Large intestine (tissue), 3 donors: ENCODE data around the gene OR5AR1. TPM values are rescaled to one million over a fixed set of nuclear protein-coding genes. Genes with fewer than 3 reads are reported as not detected.

ENCODE experiments used
- DNase-seq, 2 donors: peaks; one replicate each; pipeline versions ENCODE4 v3.0.0 to v3.0.0-alpha.2; 2013
- H3K27ac ChIP-seq: one replicate; pipeline ENCODE4 v1.5.1; 2013; ENCODE audit warnings: low read length
- H3K27me3 ChIP-seq: 2 replicates; pipeline ENCODE4 v1.6.1; 2013; ENCODE audit warnings: low read length; ENCODE audit not compliant: control insufficient read depth, insufficient read depth
- H3K36me3 ChIP-seq: 2 replicates; pipeline ENCODE4 v1.6.1; 2013; ENCODE audit warnings: low read length; ENCODE audit not compliant: control insufficient read depth, insufficient read depth
- H3K4me1 ChIP-seq: one replicate; pipeline ENCODE4 v1.6.1; 2013; ENCODE audit warnings: low read length; ENCODE audit not compliant: control insufficient read depth, insufficient read depth
- H3K4me3 ChIP-seq: one replicate; pipeline ENCODE4 v1.5.1; 2013; ENCODE audit warnings: low read length
- H3K9me3 ChIP-seq: one replicate; pipeline ENCODE4 v1.6.1; 2013; ENCODE audit warnings: mild to moderate bottlenecking, low read depth, low read length, moderate library complexity; ENCODE audit not compliant: control insufficient read depth
- WGBS: methylation state at CpG from one replicate; pipeline ENCODE4 v1.1.5; 2013; ENCODE audit warnings: low lambda C conversion rate; ENCODE audit not compliant: insufficient coverage; 5-methylcytosine and 5-hydroxymethylcytosine counted together
- polyA plus RNA-seq: library from polyadenylated mRNA; unstranded; fragments of 120-200 nt; gene quantifications from one replicate; pipeline ENCODE4 v1.2.1, GENCODE V29; 2013

OR5AR1 gene
- polyA plus RNA-seq, 1 donor, result not detected

DNA sequence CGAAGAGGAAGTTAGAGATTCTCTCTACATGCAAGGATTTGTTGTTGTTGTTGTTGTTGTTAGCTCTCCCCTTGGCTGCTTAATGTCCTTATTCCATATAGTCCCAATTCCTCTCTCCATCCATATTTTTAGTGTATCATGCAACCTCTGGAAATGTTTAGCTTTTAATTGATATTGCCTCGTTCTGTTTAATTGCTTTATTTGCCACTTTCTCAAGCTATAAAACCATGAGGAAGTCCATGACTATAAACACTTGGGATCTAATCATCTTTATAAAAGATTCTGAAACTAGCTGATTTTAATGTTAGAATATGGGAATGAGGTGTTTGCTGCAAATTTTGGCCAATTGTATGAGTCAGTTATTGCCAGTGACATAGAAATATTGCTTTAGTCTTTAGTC is 29.9 kb downstream of the OR5AR1 start:
- no peak overlapping the region for H3K27ac ChIP-seq
- no peak overlapping the region for H3K4me3 ChIP-seq
- H3K27me3 ChIP-seq, result no peaks in the 10 kb centered on the region
- H3K36me3 ChIP-seq, result no peaks in the 10 kb centered on the region
- WGBS, result no CpG with 5 or more reads among the region's 2 CpGs
- DNase-seq, result no peak
- peaks cover 3% of the 10 kb centered on the region for H3K9me3 ChIP-seq
- H3K4me1 ChIP-seq, result peaks cover 2% of the 10 kb centered on the region

DNA sequence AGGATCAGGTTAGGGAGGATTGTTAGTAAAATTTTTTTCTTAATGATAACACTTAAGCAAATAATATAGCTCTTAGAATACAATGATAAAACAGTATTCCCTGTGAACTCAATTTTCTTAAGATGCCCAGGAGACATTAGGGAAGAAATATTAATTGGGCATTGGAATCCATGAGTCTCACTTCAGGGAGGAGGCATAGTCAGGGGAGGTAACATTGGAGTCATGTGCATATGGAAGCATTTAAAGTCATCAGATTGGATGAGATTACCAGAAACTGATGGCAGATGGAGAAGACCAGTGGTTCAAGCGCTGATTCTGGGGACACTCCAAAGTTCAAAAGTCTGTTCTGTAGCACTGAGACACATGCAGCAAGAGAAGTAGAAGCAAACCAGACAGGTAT is 35.3 kb downstream of the OR5AR1 start, which contains the start of gene OR9G1:
OR9G1 (plus strand) TSS at position 301 of the 400 bp plus-strand sequence. CDS start 1,293 bp downstream, outside the sequence.
- no peak within 1 kb of the TSS for H3K4me3 ChIP-seq
- no peaks in the 10 kb centered on the region for H3K36me3 ChIP-seq
- no CpG with 5 or more reads among the region's 1 CpG for WGBS
- peak within 1 kb of the TSS; percentile 4 for H3K27ac ChIP-seq
- no peaks in the 10 kb centered on the region for H3K9me3 ChIP-seq
- peak; percentile 21 to 51 for DNase-seq
- H3K27me3 ChIP-seq, result no peaks in the 10 kb centered on the region
- H3K4me1 ChIP-seq, result peaks cover 2% of the 10 kb centered on the region

DNA sequence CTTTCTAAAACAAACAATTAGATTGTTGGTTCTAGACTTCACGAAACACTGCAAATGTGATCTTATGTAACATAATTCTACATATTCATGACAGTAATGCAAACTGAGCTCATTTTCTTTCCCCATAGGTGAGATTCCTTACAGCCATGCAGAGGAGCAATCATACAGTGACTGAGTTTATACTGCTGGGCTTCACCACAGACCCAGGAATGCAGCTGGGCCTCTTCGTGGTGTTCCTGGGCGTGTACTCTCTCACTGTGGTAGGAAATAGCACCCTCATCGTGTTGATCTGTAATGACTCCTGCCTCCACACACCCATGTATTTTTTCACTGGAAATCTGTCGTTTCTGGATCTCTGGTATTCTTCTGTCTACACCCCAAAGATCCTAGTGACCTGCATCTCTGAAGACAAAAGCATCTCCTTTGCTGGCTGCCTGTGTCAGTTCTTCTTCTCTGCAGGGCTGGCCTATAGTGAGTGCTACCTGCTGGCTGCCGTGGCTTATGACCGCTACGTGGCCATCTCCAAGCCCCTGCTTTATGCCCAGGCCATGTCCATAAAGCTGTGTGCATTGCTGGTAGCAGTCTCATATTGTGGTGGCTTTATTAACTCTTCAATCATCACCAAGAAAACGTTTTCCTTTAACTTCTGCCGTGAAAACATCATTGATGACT is 36.9 kb downstream of the OR5AR1 start:
- Histone ChIP-seq H3K4me3 (no peak overlapping the region), H3K27ac (no peak overlapping the region), H3K27me3 (no peaks in the 10 kb centered on the region), H3K36me3 (no peaks in the 10 kb centered on the region), H3K9me3 (no peaks in the 10 kb centered on the region), H3K4me1 (peaks cover 2% of the 10 kb centered on the region)
- DNase-seq, result peak in 1 of 2 donors; percentile 36
- WGBS, result 34% methylated on average over 2 of the region's 10 CpGs

DNA sequence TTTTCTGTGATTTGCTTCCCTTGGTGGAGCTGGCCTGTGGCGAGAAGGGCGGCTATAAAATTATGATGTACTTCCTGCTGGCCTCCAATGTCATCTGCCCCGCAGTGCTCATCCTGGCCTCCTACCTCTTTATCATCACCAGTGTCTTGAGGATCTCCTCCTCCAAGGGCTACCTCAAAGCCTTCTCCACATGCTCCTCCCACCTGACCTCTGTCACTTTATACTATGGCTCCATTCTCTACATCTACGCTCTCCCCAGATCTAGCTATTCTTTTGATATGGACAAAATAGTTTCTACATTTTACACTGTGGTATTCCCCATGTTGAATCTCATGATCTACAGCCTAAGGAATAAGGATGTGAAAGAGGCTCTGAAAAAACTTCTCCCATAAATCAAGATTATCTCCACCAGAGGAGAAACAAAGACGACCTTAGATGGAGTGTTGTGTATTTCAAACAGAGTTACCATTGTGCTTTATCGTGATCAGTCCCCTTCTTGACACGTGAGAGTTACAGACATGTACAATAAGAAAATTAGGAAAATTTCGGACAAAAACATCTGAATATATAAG is 37.5 kb downstream of the OR5AR1 start:
- Histone ChIP-seq H3K4me3 (no peak overlapping the region), H3K9me3 (no peaks in the 10 kb centered on the region), H3K27ac (no peak overlapping the region), H3K4me1 (peaks cover 2% of the 10 kb centered on the region), H3K27me3 (no peaks in the 10 kb centered on the region), H3K36me3 (no peaks in the 10 kb centered on the region)
- 75% methylated on average over 5 of the region's 8 CpGs for WGBS
- DNase-seq, result no peak

DNA sequence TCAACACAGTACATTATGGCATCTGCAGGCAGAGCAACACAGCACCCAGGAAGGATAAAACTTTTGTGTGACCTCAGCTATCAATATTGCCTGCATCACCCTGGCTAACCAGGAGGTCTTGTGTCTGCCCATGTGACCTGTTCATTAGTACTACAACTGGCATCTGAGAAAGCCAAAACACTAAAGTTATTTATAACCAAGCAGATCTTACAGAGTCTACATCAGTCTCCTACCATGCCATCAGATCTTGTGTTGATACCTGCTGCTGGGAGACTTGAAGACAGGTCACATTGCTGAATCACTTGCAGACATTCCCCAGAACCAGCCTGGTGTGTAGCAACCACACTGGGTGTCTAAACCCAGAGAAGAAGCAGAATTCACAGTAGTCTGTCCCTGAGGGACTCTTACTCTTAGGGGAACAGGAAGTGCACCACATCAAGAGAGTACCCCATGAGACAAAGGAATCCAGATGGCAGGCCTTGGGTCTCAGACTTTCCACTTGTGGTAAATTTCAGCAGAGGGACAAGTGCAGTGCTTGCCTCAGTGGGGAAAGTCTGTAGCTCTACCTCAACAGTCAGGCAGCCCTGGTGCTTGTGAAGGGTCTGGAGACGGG is 42.4 kb downstream of the OR5AR1 start:
- no peaks in the 10 kb centered on the region for H3K4me1 ChIP-seq
- no peak overlapping the region for H3K4me3 ChIP-seq
- no peaks in the 10 kb centered on the region for H3K27me3 ChIP-seq
- no peak overlapping the region for H3K27ac ChIP-seq
- no CpG with 5 or more reads among the region's 1 CpG for WGBS
- H3K36me3 ChIP-seq, result no peaks in the 10 kb centered on the region
- H3K9me3 ChIP-seq, result no peaks in the 10 kb centered on the region
- DNase-seq, result no peak

DNA sequence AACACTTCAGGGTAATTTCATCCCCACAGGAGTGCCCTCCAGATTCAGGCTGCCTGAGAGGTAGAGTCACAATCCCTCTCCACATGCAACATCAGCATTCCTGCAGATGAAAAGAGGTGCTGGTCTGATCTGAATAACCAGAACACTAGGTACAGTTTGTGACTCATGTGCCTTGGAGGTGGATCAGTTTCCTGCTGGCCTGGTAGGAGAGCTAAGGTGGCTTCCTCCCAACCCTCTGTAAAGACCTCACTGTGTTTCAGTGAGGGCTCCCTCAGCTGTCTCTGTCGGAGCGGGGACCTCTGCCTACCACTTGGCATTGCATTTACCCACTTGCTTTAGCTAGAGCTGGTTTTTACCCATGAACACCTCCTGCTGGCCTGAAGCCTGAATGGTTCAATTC is 43.0 kb downstream of the OR5AR1 start:
- Histone ChIP-seq H3K36me3 (no peaks in the 10 kb centered on the region), H3K4me3 (no peak overlapping the region), H3K27ac (no peak overlapping the region), H3K27me3 (no peaks in the 10 kb centered on the region), H3K4me1 (no peaks in the 10 kb centered on the region), H3K9me3 (no peaks in the 10 kb centered on the region)
- no peak for DNase-seq
- WGBS, result no CpG with 5 or more reads among the region's 2 CpGs

DNA sequence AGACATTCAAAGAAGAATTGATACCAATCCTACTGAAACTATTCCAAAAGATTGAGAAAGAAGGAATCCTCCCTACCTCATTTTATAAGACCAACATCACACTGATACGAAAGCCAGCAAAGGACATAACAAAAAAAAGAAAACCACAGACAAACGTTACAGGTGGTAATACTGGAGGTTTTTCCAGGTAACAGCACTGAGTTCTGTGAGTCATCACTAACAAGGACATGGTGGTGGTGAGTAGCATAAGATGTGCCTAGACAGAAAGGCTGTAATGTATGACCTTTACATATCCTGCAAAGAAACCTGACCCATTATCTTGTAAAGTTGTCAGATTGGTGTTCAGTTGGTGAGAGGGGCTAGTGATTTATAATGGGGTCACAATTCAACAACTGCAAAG is 50.7 kb downstream of the OR5AR1 start:
- no peak overlapping the region for H3K4me3 ChIP-seq
- DNase-seq, result no peak
- no peaks in the 10 kb centered on the region for H3K4me1 ChIP-seq
- H3K27me3 ChIP-seq, result no peaks in the 10 kb centered on the region
- H3K36me3 ChIP-seq, result no peaks in the 10 kb centered on the region
- H3K9me3 ChIP-seq, result no peaks in the 10 kb centered on the region
- WGBS, result no CpG with 5 or more reads among the region's 2 CpGs
- no peak overlapping the region for H3K27ac ChIP-seq

Other genes with a start within 250 kb of the OR5AR1 start
- not detected for gene OR5M3, start 190.3 kb upstream of the OR5AR1 start, polyA plus RNA-seq
- gene OR5M8, start 172.3 kb upstream of the OR5AR1 start, polyA plus RNA-seq, result not detected
- not detected for gene OR5M11, start 120.4 kb upstream of the OR5AR1 start, polyA plus RNA-seq
- not detected for gene OR5M10, start 86.0 kb upstream of the OR5AR1 start, polyA plus RNA-seq
- not detected for gene OR5M1, start 48.8 kb upstream of the OR5AR1 start, polyA plus RNA-seq
- gene OR5AP2, start 21.2 kb upstream of the OR5AR1 start, polyA plus RNA-seq, result not detected
- 0.28 TPM for gene OR9G1, start 35.4 kb downstream of the OR5AR1 start, polyA plus RNA-seq
- gene OR9G4, start 85.0 kb downstream of the OR5AR1 start, polyA plus RNA-seq, result not detected